GM23338 (cell line): ENCODE results near the gene SDHA.

ENCODE experiments used
- CTCF ChIP-seq, 2 experiments: fragments of 200-600 bp in 1 of 2; sonication (generic) in 1 of 2; conservative IDR thresholded peaks; 2 replicates each; pipeline versions ENCODE4 v1.5.1 to v1.6.1; 2016 to 2017; ENCODE audit warnings: antibody characterized with exemption in 2 of 2, low read depth in 2 of 2, mild to moderate bottlenecking in 2 of 2, moderate library complexity in 1 of 2
- EZH2phosphoT487 ChIP-seq: fragments of 200-600 bp; sonication (generic); IDR thresholded peaks from one replicate; pipeline ENCODE4 v1.8.1; 2018; ENCODE audit warnings: antibody characterized with exemption; ENCODE audit not compliant: unreplicated experiment
- TF ChIP-seq, protein P1 (sequence below): IDR thresholded peaks from one replicate; pipeline ENCODE4 v1.6.1; 2018; ENCODE audit warnings: antibody characterized with exemption; ENCODE audit not compliant: unreplicated experiment

- TF ChIP-seq, protein P1, sequence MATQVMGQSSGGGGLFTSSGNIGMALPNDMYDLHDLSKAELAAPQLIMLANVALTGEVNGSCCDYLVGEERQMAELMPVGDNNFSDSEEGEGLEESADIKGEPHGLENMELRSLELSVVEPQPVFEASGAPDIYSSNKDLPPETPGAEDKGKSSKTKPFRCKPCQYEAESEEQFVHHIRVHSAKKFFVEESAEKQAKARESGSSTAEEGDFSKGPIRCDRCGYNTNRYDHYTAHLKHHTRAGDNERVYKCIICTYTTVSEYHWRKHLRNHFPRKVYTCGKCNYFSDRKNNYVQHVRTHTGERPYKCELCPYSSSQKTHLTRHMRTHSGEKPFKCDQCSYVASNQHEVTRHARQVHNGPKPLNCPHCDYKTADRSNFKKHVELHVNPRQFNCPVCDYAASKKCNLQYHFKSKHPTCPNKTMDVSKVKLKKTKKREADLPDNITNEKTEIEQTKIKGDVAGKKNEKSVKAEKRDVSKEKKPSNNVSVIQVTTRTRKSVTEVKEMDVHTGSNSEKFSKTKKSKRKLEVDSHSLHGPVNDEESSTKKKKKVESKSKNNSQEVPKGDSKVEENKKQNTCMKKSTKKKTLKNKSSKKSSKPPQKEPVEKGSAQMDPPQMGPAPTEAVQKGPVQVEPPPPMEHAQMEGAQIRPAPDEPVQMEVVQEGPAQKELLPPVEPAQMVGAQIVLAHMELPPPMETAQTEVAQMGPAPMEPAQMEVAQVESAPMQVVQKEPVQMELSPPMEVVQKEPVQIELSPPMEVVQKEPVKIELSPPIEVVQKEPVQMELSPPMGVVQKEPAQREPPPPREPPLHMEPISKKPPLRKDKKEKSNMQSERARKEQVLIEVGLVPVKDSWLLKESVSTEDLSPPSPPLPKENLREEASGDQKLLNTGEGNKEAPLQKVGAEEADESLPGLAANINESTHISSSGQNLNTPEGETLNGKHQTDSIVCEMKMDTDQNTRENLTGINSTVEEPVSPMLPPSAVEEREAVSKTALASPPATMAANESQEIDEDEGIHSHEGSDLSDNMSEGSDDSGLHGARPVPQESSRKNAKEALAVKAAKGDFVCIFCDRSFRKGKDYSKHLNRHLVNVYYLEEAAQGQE, result no peak
- no peak for TF ChIP-seq CTCF (conservative IDR thresholded peaks at IDR 0.05; ENCODE audit: low read depth in 2 of 2)
- no peak for TF ChIP-seq EZH2phosphoT487
Observed at GRCh38 chr5:169728-170094, 48.4 kb upstream of the SDHA start.
